NOMO-1 (cell line): Measurements from ENCODE around the gene FAM76A.

Experiments used
- DNase-seq, 2 experiments: peaks; one replicate each; lab custom pipeline; 2025; ENCODE audit not compliant: unreplicated experiment in 2 of 2; lab: John Stamatoyannopoulos, UW

Gene FAM76A

GRCh38 chr1:27719286-27720251 is 6.2 kb upstream of the FAM76A start:
- DNase-seq, result peak in 1 of 2 experiments; percentile 3

DNA sequence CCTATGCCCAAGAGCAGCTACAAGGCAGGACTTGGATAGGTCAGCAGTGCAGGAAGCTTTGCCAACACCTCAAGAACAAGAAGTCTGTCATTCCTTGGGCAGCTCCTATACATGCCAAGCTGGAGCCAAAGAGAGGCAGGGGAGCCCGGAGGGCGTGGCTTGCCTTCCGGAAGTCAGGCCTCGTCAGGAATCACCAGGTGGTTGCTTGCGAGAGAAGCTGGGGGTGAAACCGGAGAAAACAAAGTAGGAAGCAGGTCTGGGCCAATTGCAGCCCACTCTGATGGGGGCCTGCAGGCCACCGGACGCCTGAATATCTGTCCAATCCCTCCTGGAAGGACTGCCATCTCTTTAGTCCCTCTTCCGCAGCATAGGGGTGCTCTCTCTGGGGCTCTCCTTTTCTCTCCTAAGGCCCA is 794 bp upstream of the FAM76A start:
- no peak for DNase-seq

GRCh38 chr1:27726173-27727044 is 648 bp downstream of the FAM76A start:
- peak in 1 of 2 experiments; percentile 40 for DNase-seq

GRCh38 chr1:27727126-27727525 is 1.4 kb downstream of the FAM76A start:
- no peak for DNase-seq

DNA sequence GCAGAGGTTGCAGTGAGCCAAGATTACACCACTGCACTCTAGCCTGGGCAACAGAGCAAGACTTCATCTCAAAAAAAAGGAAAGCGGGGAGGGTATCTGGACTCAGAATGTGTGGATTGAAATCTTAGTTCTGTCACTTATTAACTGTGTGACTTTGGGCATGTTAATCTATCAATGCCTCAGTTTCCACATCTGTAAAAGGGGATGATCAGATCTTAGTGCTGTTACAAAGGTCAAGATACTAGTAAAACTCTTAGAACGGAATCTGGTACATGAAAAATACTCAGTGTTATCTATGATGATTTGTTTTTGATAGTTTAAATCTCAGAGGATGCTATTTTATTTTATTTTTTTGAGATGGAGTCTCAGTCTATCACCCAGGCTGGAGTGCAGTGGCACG is 10.5 kb downstream of the FAM76A start:
- DNase-seq, result no peak

GRCh38 chr1:27741121-27741520 is 15.4 kb downstream of the FAM76A start:
- no peak for DNase-seq

- no peak for DNase-seq
These were observed 18.8 kb downstream of the FAM76A start for GRCh38 chr1:27744556-27744955.

- no peak for DNase-seq
These were observed 19.7 kb downstream of the FAM76A start for GRCh38 chr1:27745466-27745865.

DNA sequence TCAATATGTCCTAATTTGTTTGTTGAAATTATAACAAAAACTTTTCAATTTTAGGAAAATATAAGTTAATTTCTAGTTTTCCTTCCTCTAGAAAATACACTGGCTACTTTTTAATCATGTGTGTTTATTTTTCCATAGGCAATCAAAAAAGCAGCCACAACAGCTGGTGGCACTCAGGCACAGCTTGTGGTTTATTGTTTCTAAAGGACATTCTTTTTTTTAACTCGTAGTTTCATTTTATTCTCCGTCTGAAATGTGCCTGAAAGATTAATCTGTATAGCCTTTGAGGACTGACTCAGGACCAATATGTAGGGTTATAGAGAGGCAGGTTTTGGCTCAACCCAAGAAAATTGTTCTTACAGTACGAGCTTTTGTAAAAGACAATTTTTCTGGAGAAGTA is 26.6 kb downstream of the FAM76A start:
- DNase-seq, result no peak

DNA sequence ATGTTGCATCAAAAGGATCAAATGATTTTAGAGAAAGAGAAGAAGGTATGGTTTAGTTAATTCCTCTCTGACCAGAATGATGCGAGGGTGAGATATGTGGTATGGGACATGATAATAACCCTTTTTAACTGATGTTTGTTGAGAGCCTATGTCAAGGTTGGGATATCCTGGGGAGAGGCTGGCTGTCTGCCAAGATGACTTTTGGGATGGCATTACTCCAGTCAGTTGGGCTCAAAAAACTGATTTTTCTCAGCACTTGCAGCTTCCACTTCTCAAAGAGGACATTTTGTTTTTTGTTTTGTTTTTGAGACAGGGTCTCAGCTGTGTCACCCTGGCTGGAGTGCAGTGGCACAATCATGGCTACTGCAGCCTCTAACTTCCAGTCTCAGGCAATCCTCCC is 29.5 kb downstream of the FAM76A start:
- no peak for DNase-seq

GRCh38 chr1:27755865-27756264 is 30.1 kb downstream of the FAM76A start:
- DNase-seq, result no peak

- no peak for DNase-seq
These were observed 33.5 kb downstream of the FAM76A start for GRCh38 chr1:27759236-27759635.

GRCh38 chr1:27760426-27760825 is 34.7 kb downstream of the FAM76A start:
- DNase-seq, result no peak

DNA sequence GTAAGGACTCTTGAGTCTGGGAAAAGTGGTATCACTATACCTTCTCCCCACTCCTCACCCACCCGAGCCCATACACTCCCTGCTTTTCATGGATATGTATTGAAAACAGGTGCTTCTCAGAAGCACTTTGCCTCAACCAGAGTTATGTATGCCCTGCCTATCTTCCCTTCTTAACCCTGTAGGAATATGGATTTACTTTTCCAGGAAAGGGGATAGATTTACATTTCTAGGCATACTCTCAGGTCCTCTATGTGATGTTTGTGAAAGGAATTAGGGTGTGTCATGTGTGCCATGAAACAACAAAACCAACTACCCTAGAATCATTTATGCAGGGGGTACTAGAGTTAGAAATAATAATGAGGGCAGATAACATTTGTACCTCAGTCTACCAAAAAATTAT is 36.3 kb downstream of the FAM76A start:
- no peak for DNase-seq

DNA sequence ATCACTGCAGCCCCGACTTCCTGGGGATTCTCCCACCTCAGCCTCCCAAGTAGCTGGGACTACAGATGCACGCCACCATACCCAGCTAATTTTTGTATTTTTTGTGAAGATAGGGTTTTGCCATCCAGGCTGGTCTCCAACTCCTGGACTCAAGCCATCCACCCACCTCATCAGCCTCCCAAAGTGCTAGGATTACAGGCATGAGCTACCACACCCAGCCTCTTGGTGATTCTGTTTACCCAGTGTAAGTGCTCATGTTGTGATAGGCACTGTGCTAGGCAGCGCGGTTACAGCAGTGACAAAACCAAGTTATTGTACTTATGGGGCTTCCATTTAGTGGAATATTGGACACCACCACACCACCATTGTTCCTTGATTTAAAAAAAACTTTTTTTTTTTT is 37.6 kb downstream of the FAM76A start:
- DNase-seq, result no peak

DNA sequence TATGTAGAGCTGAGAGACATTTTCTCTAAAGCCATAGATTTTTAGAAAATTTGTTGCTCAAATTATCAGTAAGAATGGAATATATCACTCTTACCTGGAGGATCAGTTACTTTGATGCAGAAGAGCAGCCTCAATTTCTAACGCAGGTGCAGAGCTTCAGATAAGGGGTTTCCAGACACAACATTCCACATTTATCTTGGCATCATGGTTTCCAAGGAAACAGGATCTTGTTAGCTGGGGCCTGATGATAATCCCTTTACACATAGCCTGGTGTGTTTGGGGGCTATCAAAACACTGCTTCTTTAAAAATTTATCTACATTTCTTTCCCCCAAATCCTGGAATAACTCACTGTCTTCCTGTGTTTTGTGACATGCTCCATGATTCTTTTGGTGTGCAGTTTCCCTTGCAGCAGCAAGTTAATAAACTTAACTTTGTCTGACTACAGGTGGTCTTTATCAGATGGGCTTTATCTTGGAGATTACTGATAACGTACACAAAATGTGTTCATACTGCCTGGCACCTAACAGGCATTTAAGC is 44.6 kb downstream of the FAM76A start:
- no peak for DNase-seq

DNA sequence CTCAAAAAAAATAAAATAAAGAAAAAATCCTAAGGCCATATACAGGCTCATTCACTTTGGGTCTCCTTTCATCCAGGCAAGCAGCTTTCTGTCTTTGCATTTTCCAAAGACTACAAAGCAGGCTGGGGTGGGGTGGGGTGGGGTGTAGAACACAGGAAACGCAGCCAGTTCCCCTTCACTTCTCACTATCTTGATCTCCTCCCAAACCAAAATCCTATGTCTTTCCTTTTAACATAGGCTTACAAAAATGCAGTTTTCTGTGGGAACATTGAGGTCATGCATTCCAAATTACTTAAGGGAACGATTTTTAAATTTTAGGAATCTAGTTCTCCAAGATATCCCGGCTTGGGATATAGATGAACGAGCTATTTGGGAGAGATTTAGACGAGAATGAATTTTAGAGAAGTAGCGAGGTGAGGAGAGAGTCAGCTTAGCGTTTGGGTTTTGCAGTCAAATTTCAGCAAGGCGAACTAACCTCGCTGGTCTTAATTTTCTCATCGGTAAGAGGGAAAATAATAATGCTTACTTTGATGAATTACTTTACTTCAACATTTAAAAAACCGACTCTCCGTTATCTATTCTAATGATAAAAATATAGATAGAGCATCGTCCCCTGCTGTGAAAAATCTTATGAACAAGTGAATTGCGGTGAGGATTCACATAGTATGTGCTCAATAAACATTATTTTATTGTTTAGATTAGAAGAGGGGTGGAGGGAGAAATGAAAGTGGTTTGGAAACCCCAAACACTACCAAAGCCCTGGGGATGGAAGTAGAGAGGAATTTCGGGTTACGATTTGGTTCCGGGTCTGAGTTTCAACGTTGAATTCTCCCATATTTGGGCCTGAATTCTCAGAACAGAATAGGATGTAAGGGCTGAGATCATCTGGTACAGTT is 46.5 kb downstream of the FAM76A start:
- DNase-seq, result peak in 1 of 2 experiments; percentile 21

DNA sequence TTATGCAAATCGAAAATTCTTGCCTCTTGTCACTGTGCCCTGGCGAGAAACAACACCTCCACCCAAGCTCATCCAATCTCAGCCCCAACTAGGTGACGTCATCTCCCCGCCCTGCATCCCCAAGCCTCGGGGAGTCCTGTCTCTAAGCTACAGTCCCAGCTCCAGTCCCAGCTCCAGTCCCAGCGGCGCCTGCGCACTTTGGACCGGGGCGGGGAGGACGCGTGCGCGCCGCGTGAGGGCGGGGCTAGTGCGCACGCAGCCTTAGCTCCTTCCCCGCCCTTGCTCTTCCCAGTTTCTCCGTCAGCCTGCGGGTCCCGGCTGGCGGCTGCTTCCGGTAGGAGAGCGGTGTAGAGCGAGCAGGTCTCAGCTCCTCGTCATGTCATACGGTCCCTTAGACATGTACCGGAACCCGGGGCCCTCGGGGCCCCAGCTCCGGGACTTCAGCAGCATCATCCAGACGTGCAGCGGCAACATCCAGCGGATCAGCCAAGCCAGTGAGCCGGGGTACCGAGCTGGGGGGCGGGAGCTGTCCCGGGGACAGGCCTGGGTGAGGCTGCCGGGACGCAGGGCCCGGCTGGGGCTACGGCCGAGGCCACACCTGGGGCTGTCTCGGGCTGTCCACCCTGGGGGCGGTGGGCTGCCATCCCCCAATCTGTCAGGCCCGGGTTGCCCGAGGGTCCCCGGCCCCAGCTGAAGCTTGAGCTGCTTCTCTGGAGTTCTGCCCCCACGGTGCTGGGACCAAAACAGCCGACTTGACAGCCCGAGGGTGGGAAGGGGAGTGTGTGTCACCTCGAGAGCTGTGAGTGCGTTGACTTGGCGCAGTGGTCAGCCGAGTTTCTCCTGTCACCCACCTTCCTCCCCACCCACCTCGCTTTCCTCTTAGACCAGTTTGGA is 47.4 kb downstream of the FAM76A start, which contains the start of gene STX12:
Gene STX12 (plus strand): TSS at position 288 of the 894 bp plus-strand sequence. CDS start 89 bp downstream, at position 377.
- peak; percentile 86 to 94 for DNase-seq

- DNase-seq, result peak; percentile 16 to 68
These were observed 48.2 kb downstream of the FAM76A start for GRCh38 chr1:27773826-27774445.
